IPS-15b (cell line): Measurements from ENCODE around the gene CAPN10.

ENCODE experiments used
- H3K27me3 ChIP-seq: one replicate; pipeline ENCODE4 v1.6.1; 2013; ENCODE audit warnings: low read length; ENCODE audit not compliant: control insufficient read depth, insufficient read depth
- H3K36me3 ChIP-seq: one replicate; pipeline ENCODE4 v1.6.1; 2013; ENCODE audit warnings: low read length; ENCODE audit not compliant: control insufficient read depth, insufficient read depth
- H3K4me1 ChIP-seq: one replicate; pipeline ENCODE4 v1.6.1; 2013; ENCODE audit warnings: mild to moderate bottlenecking, low read length; ENCODE audit not compliant: control insufficient read depth, insufficient read depth
- H3K4me3 ChIP-seq: one replicate; pipeline ENCODE4 v1.5.1; 2013; ENCODE audit warnings: low read depth, low read length
- H3K9ac ChIP-seq: one replicate; pipeline ENCODE4 v1.6.1; 2013; ENCODE audit warnings: low read depth, mild to moderate bottlenecking, low read length
- H3K9me3 ChIP-seq: one replicate; pipeline ENCODE4 v1.6.1; 2013; ENCODE audit warnings: mild to moderate bottlenecking, low read length; ENCODE audit not compliant: control insufficient read depth, insufficient read depth

Gene CAPN10

DNA sequence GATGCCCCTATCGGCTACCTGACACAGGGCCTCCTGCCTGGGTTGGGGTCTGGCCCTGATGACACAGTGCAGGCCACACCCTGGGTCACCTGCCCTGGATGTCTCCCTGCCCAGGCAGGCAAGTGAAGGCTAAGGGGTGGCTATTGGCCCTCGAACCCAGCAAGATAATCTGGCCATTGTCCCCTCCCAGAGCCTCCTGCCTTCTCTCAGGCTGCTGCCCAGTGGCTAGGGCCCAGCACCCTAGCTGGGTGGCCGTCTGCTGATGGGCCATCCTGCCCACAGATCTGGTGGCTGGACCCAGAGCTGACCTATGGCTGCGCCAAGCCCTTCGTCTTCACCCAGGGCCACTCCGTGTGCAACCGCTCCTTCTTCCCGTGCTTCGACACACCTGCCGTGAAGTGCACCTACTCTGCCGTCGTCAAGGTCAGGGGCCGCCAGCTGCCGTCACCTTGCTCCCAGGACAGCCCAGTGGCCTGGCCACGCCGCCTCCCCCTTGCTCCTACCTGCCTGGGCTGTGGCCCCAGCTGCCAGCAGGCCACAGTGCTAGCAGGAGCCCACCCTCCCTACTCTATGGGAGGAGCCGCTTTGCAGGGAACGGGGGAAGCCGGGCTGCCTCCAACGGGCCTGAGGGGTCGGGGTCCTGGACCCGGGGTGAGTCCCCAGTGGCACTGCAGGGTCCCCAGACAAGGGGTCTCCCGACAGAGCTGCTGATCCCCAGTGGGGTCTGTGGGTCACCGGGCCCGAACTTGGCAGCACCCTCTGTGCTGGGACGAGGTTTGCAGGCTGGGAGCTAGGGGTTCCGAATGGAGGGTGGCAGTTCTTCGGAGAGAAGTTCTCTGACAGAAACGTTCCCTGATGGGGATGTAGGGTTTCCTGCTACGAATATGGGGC is 14.1 kb upstream of the CAPN10 start:
- H3K36me3 ChIP-seq: no peaks in the 10 kb centered on the region
- peaks cover 20% of the 10 kb centered on the region for H3K27me3 ChIP-seq
- H3K9me3 ChIP-seq: no peaks in the 10 kb centered on the region
- no peak overlapping the region for H3K4me3 ChIP-seq
- no peak overlapping the region for H3K9ac ChIP-seq
- H3K4me1 ChIP-seq: peaks cover 3% of the 10 kb centered on the region

DNA sequence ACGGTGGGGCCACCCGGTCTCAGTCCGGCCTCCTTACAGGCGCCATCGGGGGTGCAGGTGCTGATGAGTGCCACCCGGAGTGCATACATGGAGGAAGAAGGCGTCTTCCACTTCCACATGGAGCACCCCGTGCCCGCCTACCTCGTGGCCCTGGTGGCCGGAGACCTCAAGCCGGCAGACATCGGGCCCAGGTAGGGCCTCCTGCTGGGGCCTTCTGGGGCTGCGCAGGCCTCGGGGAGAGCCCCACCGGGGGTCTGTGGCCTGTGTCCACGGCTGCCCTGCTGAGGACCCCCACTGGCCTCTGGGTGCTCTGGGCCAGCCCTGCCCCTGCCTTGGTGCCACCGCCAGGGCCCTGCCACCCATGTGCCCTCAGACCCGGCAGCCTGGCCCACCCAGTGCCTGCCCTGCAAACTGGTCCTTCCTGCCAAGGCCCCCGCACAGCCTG is 13.4 kb upstream of the CAPN10 start:
- no peaks in the 10 kb centered on the region for H3K36me3 ChIP-seq
- H3K9me3 ChIP-seq: no peaks in the 10 kb centered on the region
- H3K4me3 ChIP-seq: no peak overlapping the region
- no peak overlapping the region for H3K9ac ChIP-seq
- peaks cover 14% of the 10 kb centered on the region for H3K27me3 ChIP-seq
- no peaks in the 10 kb centered on the region for H3K4me1 ChIP-seq

DNA sequence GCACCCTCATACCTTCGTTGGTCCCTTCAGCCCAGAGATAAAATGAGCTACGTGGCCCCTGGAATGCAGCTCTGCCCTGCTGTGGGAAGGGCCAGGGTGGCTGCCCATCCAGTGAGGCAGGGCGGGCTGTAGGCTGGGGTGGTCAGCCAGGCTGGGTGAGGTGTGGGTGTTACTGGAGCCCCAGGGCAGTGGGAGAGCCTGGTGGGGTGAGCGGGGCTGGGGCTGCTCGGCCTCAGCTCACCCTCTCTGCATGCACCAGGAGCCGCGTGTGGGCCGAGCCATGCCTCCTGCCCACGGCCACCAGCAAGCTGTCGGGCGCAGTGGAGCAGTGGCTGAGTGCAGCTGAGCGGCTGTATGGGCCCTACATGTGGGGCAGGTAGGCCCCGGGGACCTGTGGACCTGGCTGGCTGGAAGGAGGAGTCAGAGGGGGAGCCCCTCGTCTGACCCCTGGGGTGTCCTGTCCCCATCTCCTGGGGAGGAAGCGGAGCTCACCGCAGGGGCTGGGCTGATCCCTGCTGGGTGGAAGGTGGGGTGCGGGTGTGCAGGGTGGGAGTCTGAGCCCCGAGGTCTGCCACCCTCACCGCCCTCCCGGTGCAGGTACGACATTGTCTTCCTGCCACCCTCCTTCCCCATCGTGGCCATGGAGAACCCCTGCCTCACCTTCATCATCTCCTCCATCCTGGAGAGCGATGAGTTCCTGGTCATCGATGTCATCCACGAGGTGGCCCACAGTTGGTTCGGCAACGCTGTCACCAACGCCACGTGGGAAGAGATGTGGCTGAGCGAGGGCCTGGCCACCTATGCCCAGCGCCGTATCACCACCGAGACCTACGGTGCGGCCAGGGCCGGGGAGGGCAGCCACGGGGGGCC is 12.8 kb upstream of the CAPN10 start:
- no peaks in the 10 kb centered on the region for H3K4me1 ChIP-seq
- H3K36me3 ChIP-seq: no peaks in the 10 kb centered on the region
- H3K27me3 ChIP-seq: peaks cover 14% of the 10 kb centered on the region
- H3K9me3 ChIP-seq: no peaks in the 10 kb centered on the region
- H3K9ac ChIP-seq: no peak overlapping the region
- H3K4me3 ChIP-seq: no peak overlapping the region

DNA sequence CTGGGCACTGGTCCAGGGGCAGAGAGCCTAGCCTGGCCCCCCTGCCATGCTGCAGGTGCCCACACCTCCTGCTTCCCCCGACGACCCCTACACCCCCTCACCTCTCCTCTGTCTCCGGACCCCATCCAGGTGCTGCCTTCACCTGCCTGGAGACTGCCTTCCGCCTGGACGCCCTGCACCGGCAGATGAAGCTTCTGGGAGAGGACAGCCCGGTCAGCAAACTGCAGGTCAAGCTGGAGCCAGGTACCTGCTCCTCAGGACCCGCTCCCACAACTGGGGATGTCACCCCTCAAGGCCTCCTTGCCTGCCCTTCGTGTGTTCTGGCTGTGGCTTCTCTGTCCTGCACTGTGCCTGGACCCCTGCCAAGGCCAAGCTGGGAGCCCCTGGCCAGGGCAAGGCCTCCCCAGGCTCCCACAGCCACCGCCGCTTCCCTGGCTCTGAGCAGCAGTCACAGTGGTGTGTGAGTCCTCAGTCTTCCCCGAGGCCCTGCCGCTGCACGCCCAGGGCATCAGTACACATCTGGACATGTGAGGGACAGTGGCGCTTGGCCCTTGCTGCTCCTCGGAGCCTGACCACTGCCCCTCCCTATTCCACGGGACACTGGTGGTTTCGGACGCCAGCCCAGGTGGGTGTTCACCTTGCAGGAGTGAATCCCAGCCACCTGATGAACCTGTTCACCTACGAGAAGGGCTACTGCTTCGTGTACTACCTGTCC is 12.0 kb upstream of the CAPN10 start:
- peaks cover 9% of the 10 kb centered on the region for H3K27me3 ChIP-seq
- H3K36me3 ChIP-seq: no peaks in the 10 kb centered on the region
- no peaks in the 10 kb centered on the region for H3K4me1 ChIP-seq
- H3K9ac ChIP-seq: no peak overlapping the region
- H3K9me3 ChIP-seq: no peaks in the 10 kb centered on the region
- no peak overlapping the region for H3K4me3 ChIP-seq

DNA sequence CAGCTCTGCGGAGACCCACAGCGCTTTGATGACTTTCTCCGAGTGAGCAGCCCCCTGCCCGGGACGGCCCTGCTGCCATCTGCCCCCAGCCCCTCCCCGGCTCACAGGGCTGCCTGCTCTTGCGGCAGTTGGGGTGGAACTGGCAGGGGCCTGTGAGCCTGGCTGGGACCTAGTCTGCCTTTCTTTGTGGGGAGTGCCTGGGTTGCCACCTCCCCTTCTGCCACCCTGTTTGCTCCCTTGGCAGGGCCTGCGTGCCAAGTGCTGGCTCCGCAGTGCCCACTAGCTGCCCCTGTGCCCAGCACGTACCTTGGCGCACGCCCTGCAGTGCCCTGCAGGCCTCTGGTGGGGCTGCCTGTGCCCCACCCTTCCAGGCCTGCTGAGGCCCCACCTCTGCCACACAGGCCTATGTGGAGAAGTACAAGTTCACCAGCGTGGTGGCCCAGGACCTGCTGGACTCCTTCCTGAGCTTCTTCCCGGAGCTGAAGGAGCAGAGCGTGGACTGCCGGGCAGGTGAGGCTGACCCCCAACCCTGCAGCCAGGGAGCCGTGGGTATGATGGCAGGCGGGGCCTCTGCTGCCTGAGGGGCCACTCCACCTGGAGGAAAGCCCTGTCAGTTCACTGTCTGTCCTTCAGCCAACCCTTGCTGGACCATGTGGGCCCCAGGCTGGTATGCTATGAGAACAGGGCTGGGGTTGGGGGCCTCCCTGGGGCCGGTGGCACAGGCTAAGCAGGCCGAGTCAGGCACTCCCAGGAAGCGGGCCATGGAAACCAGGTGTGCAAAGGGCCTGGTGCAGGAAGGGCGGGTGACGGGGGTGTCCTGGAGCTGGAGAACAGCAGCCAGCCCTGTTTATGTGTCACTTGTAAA is 11.2 kb upstream of the CAPN10 start:
- H3K27me3 ChIP-seq: peaks cover under 1% of the 10 kb centered on the region
- H3K4me1 ChIP-seq: no peaks in the 10 kb centered on the region
- H3K9ac ChIP-seq: no peak overlapping the region
- no peaks in the 10 kb centered on the region for H3K9me3 ChIP-seq
- no peak overlapping the region for H3K4me3 ChIP-seq
- H3K36me3 ChIP-seq: no peaks in the 10 kb centered on the region

DNA sequence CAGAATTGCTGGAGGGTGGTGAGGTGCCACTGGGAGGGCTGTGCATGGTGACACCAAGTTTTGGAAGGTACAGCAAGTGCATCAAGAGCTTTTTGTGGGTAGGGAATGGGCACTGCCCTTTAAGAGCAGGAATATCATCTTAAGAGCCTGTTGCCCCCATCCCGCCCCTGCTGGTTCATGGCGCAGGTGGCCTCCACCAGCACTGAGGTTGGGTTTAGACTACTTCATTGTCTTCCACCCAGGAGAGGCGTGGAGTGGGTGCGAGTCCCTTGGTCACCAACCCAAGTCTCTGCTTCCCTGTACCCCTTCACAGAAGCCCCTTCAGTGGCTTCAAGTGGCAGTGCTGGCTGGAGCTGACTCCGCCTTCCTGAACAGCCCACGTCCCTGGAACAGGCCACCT is 10.5 kb upstream of the CAPN10 start:
- Histone ChIP-seq H3K4me3 (no peak overlapping the region), H3K36me3 (no peaks in the 10 kb centered on the region), H3K9ac (no peak overlapping the region), H3K9me3 (no peaks in the 10 kb centered on the region), H3K27me3 (no peaks in the 10 kb centered on the region), H3K4me1 (no peaks in the 10 kb centered on the region)

DNA sequence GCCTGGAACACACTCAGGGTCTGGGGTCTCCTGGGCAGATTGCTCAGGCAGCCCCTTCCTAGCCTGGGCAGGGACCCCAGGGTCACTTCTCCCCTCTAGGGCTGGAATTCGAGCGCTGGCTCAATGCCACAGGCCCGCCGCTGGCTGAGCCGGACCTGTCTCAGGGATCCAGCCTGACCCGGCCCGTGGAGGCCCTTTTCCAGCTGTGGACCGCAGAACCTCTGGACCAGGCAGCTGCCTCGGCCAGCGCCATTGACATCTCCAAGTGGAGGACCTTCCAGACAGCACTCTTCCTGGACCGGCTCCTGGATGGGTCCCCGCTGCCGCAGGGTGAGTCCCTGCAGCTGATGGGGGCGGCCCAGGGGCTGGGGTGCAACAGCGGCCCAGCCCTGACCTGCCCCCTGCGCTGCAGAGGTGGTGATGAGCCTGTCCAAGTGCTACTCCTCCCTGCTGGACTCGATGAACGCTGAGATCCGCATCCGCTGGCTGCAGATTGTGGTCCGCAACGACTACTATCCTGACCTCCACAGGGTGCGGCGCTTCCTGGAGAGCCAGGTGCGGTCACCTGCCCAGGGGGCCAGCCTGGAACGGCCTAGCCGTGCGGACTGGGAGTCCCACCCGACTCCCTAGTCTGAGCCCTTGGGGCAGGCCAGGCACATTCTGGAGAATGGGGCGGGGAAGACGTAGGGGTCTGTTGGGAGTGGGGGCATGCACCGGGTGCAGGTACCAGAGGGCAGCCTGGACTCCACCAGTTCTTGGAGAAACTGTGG is 9.9 kb upstream of the CAPN10 start:
- Histone ChIP-seq H3K4me1 (no peaks in the 10 kb centered on the region), H3K9ac (no peak overlapping the region), H3K9me3 (no peaks in the 10 kb centered on the region), H3K36me3 (no peaks in the 10 kb centered on the region), H3K27me3 (no peaks in the 10 kb centered on the region), H3K4me3 (no peak overlapping the region)

DNA sequence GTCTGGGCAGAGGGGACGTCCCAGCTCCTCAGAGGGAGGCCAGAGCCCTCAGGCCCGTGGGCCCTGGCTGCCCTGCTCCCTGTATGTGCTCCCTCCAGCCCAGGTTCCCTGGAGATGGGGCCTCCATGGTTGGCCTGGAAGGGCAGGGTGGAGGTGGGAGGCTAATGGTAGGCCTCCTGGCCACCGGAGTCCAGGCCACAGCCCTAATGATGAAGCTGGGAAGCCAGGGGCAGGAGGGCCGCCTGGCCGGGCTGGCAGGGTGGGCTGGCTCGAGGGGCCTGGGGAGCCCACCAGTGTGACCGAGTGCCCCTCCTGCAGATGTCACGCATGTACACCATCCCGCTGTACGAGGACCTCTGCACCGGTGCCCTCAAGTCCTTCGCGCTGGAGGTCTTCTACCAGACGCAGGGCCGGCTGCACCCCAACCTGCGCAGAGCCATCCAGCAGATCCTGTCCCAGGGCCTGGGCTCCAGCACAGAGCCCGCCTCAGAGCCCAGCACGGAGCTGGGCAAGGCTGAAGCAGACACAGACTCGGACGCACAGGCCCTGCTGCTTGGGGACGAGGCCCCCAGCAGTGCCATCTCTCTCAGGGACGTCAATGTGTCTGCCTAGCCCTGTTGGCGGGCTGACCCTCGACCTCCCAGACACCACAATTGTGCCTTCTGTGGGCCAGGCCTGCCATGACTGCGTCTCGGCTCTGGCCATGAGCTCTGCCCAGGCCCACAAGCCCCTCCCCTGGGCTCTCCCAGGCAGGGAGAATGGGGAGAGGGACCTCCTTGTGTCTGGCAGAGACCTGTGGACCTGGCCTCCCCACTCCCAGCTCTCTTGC is 9.0 kb upstream of the CAPN10 start:
- Histone ChIP-seq H3K36me3 (no peaks in the 10 kb centered on the region), H3K9ac (no peak overlapping the region), H3K4me1 (peaks cover 3% of the 10 kb centered on the region), H3K27me3 (no peaks in the 10 kb centered on the region), H3K4me3 (no peak overlapping the region), H3K9me3 (no peaks in the 10 kb centered on the region)

DNA sequence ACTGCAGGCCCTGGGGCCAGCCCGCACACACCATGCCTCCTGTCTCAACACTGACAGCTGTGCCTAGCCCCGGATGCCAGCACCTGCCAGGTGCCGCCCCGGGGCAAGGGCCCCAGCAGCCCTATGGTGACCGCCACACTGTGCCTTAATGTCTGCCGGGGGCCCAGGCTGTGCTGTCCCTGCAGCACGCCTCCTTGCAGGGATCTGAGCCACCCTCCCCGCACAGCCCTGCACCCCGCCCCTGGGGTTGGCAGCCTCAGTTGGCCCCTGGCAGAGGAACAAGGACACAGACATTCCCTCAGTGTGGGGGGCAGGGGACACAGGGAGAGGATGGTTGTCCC is 8.5 kb upstream of the CAPN10 start:
- H3K9me3 ChIP-seq: no peaks in the 10 kb centered on the region
- no peaks in the 10 kb centered on the region for H3K27me3 ChIP-seq
- H3K4me1 ChIP-seq: peaks cover 3% of the 10 kb centered on the region
- no peak overlapping the region for H3K9ac ChIP-seq
- H3K36me3 ChIP-seq: no peaks in the 10 kb centered on the region
- no peak overlapping the region for H3K4me3 ChIP-seq

DNA sequence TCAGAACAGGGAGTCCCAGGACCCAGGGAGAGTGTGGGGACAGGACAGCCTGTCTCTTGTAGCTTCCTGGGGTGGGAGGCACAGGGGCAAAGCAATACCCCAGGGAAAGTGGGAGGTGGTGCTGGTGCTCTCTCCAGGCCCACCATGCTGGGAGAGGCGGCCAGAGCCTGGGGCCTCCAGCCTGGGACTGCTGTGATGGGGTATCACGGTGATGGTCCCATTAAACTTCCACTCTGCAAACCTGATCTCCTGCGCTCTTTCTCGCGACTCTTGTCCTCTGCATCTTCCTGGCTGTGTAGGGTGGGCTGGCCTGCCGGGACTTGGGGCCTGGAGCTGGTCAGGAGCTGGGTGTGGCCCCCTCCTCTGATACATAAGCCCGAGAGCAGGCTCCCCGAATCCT is 8.0 kb upstream of the CAPN10 start:
- Histone ChIP-seq H3K36me3 (no peaks in the 10 kb centered on the region), H3K4me1 (peaks cover 3% of the 10 kb centered on the region), H3K9ac (no peak overlapping the region), H3K4me3 (no peak overlapping the region), H3K9me3 (no peaks in the 10 kb centered on the region), H3K27me3 (no peaks in the 10 kb centered on the region)
